PFSK-1 (cell line): Measurements from ENCODE around the gene TRIM63.

Experiments
- FOXP2 ChIP-seq: optimal IDR thresholded peaks from 2 replicates; pipeline ENCODE3; 2011; ENCODE audit warnings: borderline replicate concordance, control low read depth, inconsistent platforms; ENCODE audit not compliant: insufficient read depth; ENCODE audit errors: extremely low read length, extremely low read depth
- POLR2AphosphoS5 ChIP-seq: IDR thresholded peaks from 2 replicates; pipeline ENCODE4 v1.6.1; 2012; ENCODE audit warnings: low read depth, mild to moderate bottlenecking, control low read depth, low read length, moderate library complexity
- REST ChIP-seq, 2 experiments: IDR thresholded peaks; 2 replicates each; pipeline versions ENCODE4 v1.6.1 to v1.8.0; 2011 to 2012; ENCODE audit warnings: low read depth in 2 of 2, low read length in 2 of 2, control low read depth in 1 of 2, inconsistent platforms in 1 of 2, mild to moderate bottlenecking in 1 of 2, moderate library complexity in 1 of 2; ENCODE audit not compliant: insufficient read depth in 1 of 2
- SIN3A ChIP-seq: IDR thresholded peaks from 2 replicates; pipeline ENCODE4 v1.6.1; 2012; ENCODE audit warnings: mild to moderate bottlenecking, low read length, moderate library complexity, borderline replicate concordance; ENCODE audit not compliant: insufficient read depth
- TAF1 ChIP-seq: IDR thresholded peaks from 2 replicates; pipeline ENCODE4 v1.6.1; 2012; ENCODE audit warnings: low read length, control low read depth, borderline replicate concordance; ENCODE audit not compliant: insufficient read depth

Gene TRIM63

GRCh38 chr1:26070963-26071342 is 3.5 kb upstream of the TRIM63 start:
- no peak for TF ChIP-seq TAF1
- no peak for TF ChIP-seq FOXP2
- no peak for TF ChIP-seq REST (IDR thresholded peaks at IDR 0.05; ENCODE audit: insufficient read depth in 1 of 2, low read depth in 2 of 2, low read length in 2 of 2)
- TF ChIP-seq POLR2AphosphoS5: no peak
- no peak for TF ChIP-seq SIN3A

DNA sequence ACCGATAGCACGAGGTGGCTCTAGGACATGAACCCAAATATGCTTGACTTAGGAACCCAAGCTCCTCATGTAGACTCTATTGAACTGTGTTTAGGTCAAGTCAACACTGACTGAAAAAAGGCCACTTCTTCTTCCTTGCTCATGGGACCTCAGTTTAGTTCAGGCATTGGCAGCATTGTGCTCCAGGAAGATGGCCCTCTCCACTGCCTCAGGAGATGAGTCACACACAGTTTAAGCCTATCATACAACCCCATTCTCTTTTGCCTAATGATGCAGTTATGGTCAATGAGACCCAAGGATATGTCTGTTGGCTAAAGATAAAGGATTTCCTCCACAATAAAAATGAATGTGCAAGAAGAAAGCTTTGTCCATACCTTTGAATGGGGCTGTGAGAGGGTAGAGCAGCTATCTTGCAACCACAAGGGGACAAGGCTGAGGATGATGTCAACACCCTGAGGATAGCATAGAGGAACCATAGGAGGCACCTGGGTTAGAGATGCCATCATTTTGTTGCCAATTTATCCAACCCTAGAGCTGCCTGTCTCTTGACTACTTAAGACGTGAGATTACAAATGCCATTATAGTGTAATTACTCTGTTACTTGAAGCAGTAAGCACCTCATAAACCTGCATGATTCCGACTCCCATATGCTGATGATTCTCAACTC is 3.0 kb upstream of the TRIM63 start:
- TF ChIP-seq FOXP2 (no peak), SIN3A (no peak), POLR2AphosphoS5 (no peak), REST (IDR thresholded peaks at IDR 0.05; ENCODE audit: insufficient read depth in 1 of 2, low read depth in 2 of 2, low read length in 2 of 2) (no peak), TAF1 (no peak)

- TF ChIP-seq REST (IDR thresholded peaks at IDR 0.05; ENCODE audit: insufficient read depth in 1 of 2, low read depth in 2 of 2, low read length in 2 of 2) (no peak), SIN3A (no peak), POLR2AphosphoS5 (no peak), FOXP2 (no peak), TAF1 (no peak)
Observed at GRCh38 chr1:26069941-26070295, 2.5 kb upstream of the TRIM63 start.

- TF ChIP-seq SIN3A: no peak
- no peak for TF ChIP-seq FOXP2
- TF ChIP-seq POLR2AphosphoS5: no peak
- no peak for TF ChIP-seq REST (IDR thresholded peaks at IDR 0.05; ENCODE audit: insufficient read depth in 1 of 2, low read depth in 2 of 2, low read length in 2 of 2)
Observed at GRCh38 chr1:26066857-26067256, 573 bp downstream of the TRIM63 start.

- TF ChIP-seq TAF1 (no peak), FOXP2 (no peak), REST (IDR thresholded peaks at IDR 0.05; ENCODE audit: insufficient read depth in 1 of 2, low read depth in 2 of 2, low read length in 2 of 2) (no peak), SIN3A (no peak)
Observed at GRCh38 chr1:26066160-26066559, 1.3 kb downstream of the TRIM63 start.
